ENCODE measurements around the gene NLGN1. TPM values are rescaled to one million over a fixed set of nuclear protein-coding genes. Genes with fewer than 3 reads are reported as not detected.

Gene NLGN1
- total RNA-seq, 4 donors from 2014 or later: 21.6 to 50.7 (median 30.4) TPM

DNA sequence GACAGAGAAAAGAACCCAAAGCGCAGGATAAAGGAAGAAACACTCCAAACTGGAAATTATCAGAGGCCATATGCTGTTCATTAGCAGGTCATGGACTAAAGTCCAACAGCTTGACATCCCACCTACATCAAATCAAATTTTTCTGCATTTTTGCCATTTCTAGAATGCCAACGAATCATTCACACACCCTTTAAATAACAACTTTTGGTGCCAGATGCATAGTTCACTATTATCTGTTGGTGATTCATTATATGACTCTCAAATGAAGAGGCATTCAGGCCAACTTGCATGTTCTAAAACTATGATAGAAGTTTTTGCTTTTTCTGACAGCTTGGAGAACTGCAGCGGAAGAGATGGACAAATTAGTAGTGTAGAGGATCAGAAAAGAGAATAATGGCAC, 931.8 kb downstream of the NLGN1 start:
- H3K4me3 ChIP-seq: no peak overlapping the region
- WGBS, 2 donors: 73 to 79% methylated on average over 3 of the region's 3 CpGs
- H3K36me3 ChIP-seq: no peaks in the 10 kb centered on the region
- no peaks in the 10 kb centered on the region for H3K9me3 ChIP-seq
- no peak for DNase-seq (ENCODE audit: low spot score in 2 of 2)
- no peaks in the 10 kb centered on the region for H3K27me3 ChIP-seq
- TF ChIP-seq POLR2A (IDR thresholded peaks at IDR 0.05) (no peak), EP300 (IDR thresholded peaks at IDR 0.05) (no peak)
- TF ChIP-seq, protein P1, sequence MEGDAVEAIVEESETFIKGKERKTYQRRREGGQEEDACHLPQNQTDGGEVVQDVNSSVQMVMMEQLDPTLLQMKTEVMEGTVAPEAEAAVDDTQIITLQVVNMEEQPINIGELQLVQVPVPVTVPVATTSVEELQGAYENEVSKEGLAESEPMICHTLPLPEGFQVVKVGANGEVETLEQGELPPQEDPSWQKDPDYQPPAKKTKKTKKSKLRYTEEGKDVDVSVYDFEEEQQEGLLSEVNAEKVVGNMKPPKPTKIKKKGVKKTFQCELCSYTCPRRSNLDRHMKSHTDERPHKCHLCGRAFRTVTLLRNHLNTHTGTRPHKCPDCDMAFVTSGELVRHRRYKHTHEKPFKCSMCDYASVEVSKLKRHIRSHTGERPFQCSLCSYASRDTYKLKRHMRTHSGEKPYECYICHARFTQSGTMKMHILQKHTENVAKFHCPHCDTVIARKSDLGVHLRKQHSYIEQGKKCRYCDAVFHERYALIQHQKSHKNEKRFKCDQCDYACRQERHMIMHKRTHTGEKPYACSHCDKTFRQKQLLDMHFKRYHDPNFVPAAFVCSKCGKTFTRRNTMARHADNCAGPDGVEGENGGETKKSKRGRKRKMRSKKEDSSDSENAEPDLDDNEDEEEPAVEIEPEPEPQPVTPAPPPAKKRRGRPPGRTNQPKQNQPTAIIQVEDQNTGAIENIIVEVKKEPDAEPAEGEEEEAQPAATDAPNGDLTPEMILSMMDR (IDR thresholded peaks at IDR 0.05): no peak
- H3K4me1 ChIP-seq: peaks cover 0 to 14% (median 6%) of the 10 kb centered on the region in 4 donors
- H3K27ac ChIP-seq: no peak overlapping the region

DNA sequence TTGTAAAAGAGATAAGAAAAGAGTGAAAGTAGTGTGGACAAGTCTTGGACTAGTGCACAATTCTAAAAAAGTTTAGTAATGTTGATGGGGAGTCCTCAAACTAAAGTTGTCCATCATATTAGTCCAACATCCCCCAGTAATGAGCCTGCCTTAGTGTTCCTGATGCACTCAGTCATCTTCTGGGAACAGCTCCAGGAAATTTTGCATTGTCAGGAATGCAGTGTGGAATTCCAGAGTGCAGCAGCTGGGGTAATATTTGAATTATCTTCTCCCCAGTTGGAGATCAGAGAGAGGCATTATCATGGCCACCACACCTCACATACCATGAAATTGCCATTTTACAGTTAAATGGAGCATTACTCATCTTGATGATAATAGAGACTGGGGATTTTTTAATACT, 932.8 kb downstream of the NLGN1 start:
- Histone ChIP-seq H3K9me3 (no peaks in the 10 kb centered on the region), H3K27me3 (no peaks in the 10 kb centered on the region), H3K27ac (peak overlapping the region in 1 of 4 donors; percentile 6), H3K4me1 (peaks cover 0 to 14% (median 5%) of the 10 kb centered on the region in 4 donors), H3K4me3 (no peak overlapping the region), H3K36me3 (no peaks in the 10 kb centered on the region)
- no peak for DNase-seq (ENCODE audit: low spot score in 2 of 2)
- TF ChIP-seq POLR2A (IDR thresholded peaks at IDR 0.05) (no peak), EP300 (IDR thresholded peaks at IDR 0.05) (no peak)
- TF ChIP-seq, protein P1 (IDR thresholded peaks at IDR 0.05): no peak

DNA sequence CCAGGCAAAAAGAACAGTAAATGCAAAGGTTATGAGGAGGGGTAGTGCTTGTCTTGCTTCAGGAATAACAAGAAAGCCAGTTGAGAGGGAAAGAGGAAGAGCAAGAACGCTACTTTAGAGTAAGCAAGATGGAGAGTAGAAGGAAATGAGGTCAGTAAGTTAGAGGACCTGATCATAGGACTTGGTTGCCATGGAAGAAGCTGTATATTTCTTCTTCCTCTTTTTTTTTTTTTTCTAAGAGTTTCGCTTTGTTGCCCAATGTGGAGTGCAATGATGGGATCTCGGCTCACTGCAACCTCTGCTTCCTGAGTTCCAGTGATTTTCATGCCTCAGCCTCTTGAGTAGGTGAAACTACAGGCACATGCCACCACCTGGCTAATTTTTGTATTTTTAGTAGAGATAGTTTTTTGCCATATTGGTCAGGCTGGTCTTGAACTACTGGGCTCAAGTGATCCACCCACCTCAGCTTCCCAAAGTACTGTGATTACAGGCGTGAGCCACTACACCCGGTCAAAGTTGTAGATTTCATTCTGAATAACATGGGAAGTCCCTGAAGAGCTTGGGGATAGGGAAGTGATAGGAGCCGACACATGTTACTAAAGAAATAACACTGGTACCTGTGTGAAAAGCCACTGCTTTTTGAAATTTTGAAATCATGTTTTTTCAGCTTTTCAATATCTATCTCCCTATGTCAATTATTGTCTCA, 933.7 kb downstream of the NLGN1 start:
- no peak overlapping the region for H3K4me3 ChIP-seq
- H3K36me3 ChIP-seq: no peaks in the 10 kb centered on the region
- H3K9me3 ChIP-seq: no peaks in the 10 kb centered on the region
- no peaks in the 10 kb centered on the region for H3K27me3 ChIP-seq
- DNase-seq (ENCODE audit: low spot score in 2 of 2): no peak
- no peak overlapping the region for H3K27ac ChIP-seq
- H3K4me1 ChIP-seq: peaks cover 0 to 5% (median under 1%) of the 10 kb centered on the region in 4 donors
- TF ChIP-seq EP300 (IDR thresholded peaks at IDR 0.05): peak in 1 of 2 donors; percentile 29
- no peak for TF ChIP-seq POLR2A (IDR thresholded peaks at IDR 0.05)
- WGBS, 2 donors: 71 to 75% methylated on average over 6 of the region's 6 CpGs

DNA sequence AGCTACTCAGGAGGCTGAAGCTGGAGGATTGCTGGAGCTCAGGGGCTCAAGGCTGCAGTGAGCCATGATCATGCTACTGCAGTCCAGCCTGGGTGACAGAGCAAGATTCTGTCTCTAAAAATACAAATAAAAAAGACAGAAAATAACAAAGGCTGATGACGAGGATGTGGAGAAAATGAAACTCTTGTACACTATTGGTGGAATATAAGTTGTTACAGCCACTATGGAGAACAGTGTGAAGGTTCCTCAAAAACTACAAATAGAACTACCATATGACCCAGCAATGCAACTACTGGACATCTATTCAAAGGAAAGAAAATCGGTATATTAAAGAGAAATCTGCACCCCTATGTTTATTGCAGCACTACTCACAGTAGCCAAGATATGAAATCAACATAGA, 934.8 kb downstream of the NLGN1 start:
- TF ChIP-seq, protein P1 (IDR thresholded peaks at IDR 0.05): no peak
- TF ChIP-seq EP300 (IDR thresholded peaks at IDR 0.05): no peak
- TF ChIP-seq POLR2A (IDR thresholded peaks at IDR 0.05): no peak
- DNase-seq (ENCODE audit: low spot score in 2 of 2): no peak
- H3K36me3 ChIP-seq: no peaks in the 10 kb centered on the region
- no peaks in the 10 kb centered on the region for H3K4me1 ChIP-seq
- H3K9me3 ChIP-seq: no peaks in the 10 kb centered on the region
- no peaks in the 10 kb centered on the region for H3K27me3 ChIP-seq
- no peak overlapping the region for H3K27ac ChIP-seq
- no peak overlapping the region for H3K4me3 ChIP-seq
- 75 to 86% methylated on average over 2 of the region's 2 CpGs for WGBS, 2 donors

DNA sequence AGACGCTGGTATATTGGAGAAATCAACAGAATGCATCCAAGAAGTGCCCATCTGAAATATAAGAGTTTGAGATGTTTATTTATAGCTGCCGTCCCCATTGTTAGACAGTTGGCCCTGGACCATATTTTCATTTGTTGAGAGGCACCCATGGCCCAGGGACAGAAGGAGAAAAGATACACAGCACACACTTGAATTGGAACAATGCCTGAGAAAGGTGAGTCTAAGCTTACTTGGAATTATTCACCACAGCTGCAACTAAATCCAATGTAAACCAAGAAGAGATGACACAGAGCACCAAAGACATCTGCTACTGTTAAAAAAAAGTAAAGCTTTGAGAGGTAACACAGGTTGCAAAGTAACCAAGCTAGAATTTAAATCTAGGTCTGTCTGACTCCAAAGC, 936.1 kb downstream of the NLGN1 start:
- Histone ChIP-seq H3K9me3 (no peaks in the 10 kb centered on the region), H3K36me3 (no peaks in the 10 kb centered on the region), H3K27me3 (no peaks in the 10 kb centered on the region), H3K4me3 (no peak overlapping the region), H3K27ac (no peak overlapping the region), H3K4me1 (no peaks in the 10 kb centered on the region)
- DNase-seq (ENCODE audit: low spot score in 2 of 2): no peak
- TF ChIP-seq POLR2A (IDR thresholded peaks at IDR 0.05): no peak
- 81 to 84% methylated on average over 2 of the region's 2 CpGs for WGBS, 2 donors

DNA sequence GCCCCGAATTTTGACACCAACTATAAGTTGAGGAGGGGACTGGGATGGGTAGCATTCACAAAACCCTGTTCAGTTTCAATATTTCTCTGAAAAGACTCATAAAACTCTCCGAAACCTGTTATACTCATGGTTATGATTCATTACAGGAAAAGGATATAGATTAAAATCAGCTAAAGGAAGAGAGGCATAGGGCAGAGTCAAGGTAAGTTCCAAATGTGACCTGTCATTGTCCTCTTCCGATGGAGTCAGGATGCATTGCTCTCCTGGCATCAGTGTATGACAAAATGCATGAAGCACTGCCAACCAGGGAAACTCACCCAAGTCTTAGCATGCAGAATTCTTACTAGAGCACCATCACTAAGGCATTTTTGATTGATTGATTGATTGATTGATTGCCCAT, 936.6 kb downstream of the NLGN1 start:
- WGBS, 2 donors: 89 to 94% methylated on average over 3 of the region's 3 CpGs
- Histone ChIP-seq H3K4me1 (no peaks in the 10 kb centered on the region), H3K36me3 (no peaks in the 10 kb centered on the region), H3K27me3 (no peaks in the 10 kb centered on the region), H3K4me3 (no peak overlapping the region), H3K27ac (no peak overlapping the region), H3K9me3 (no peaks in the 10 kb centered on the region)
- TF ChIP-seq EP300 (IDR thresholded peaks at IDR 0.05) (no peak), POLR2A (IDR thresholded peaks at IDR 0.05) (no peak)
- TF ChIP-seq, protein P1 (IDR thresholded peaks at IDR 0.05): no peak
- DNase-seq (ENCODE audit: low spot score in 2 of 2): no peak
